BLaER1 treated with 17β-estradiol and CSF1 and Interleukin-3, amounts not matched to agents 10 nM and 100 nM (cell line): Measurements from ENCODE around the gene PNCK.

Experiments used
- H3K27ac ChIP-seq, 11 experiments: shearing (Covaris generic); formaldehyde crosslinking; 2 replicates each; pipeline ENCODE4 v1.8.1; 2022
- H3K27me3 ChIP-seq, 11 experiments: shearing (Covaris generic); formaldehyde crosslinking; 2 replicates each; pipeline ENCODE4 v1.8.1; 2022
- H3K36me3 ChIP-seq, 11 experiments: shearing (Covaris generic); formaldehyde crosslinking; 2 replicates each; pipeline ENCODE4 v1.8.1; 2022
- H3K4me1 ChIP-seq, 10 experiments: shearing (Covaris generic); formaldehyde crosslinking; 2 replicates each; pipeline ENCODE4 v1.8.1; 2022
- H3K4me2 ChIP-seq, 11 experiments: shearing (Covaris generic); formaldehyde crosslinking; 2 replicates each; pipeline ENCODE4 v1.8.1; 2022
- H3K4me3 ChIP-seq, 10 experiments: shearing (Covaris generic); formaldehyde crosslinking; 2 replicates each; pipeline ENCODE4 v1.8.1; 2022
- H3K9ac ChIP-seq, 11 experiments: shearing (Covaris generic); formaldehyde crosslinking; 2 replicates each; pipeline ENCODE4 v1.8.1; 2022
- H3K9me3 ChIP-seq, 11 experiments: shearing (Covaris generic); formaldehyde crosslinking; replicated peaks in 1 of 11; 2 replicates each; pipeline ENCODE4 v1.8.1; 2022
- H4K20me1 ChIP-seq, 11 experiments: shearing (Covaris generic); formaldehyde crosslinking; 2 replicates each; pipeline ENCODE4 v1.8.1; 2022
- Cebpa-rat ChIP-seq, 11 experiments: shearing (Covaris generic); IDR thresholded peaks; 2 replicates each; pipeline ENCODE4 v1.8.1; 2022

PNCK gene

GRCh38 chrX:153631346-153631745 lies 42.3 kb downstream of the PNCK start:
- Histone ChIP-seq H3K36me3 (no peaks in the 10 kb centered on the region), H3K4me3 (no peak overlapping the region), H3K9me3 (peaks cover 13 to 32% (median 24%) of the 10 kb centered on the region in 11 experiments), H3K9ac (no peak overlapping the region), H4K20me1 (peaks cover 0 to 31% (median under 1%) of the 10 kb centered on the region in 11 experiments; a peak in 6 of 22 replicates), H3K27me3 (peaks cover 74 to 99% (median 96%) of the 10 kb centered on the region in 11 experiments), H3K27ac (no peak overlapping the region), H3K4me2 (no peak overlapping the region), H3K4me1 (peaks cover 0 to 32% (median 24%) of the 10 kb centered on the region in 10 experiments; a peak in 16 of 20 replicates)
- TF ChIP-seq Cebpa-rat (IDR thresholded peaks at IDR 0.05): no peak

GRCh38 chrX:153628665-153629064 lies 44.9 kb downstream of the PNCK start:
- Histone ChIP-seq H3K9ac (no peak overlapping the region), H3K27me3 (peaks cover 69 to 99% (median 93%) of the 10 kb centered on the region in 11 experiments), H3K36me3 (no peaks in the 10 kb centered on the region), H3K27ac (no peak overlapping the region), H3K4me1 (peaks cover 0 to 28% (median 17%) of the 10 kb centered on the region in 10 experiments; a peak in 15 of 20 replicates), H3K4me2 (peak overlapping the region in 5 of 11 experiments; percentile 43 to 53 (median 51); a peak in 8 of 22 replicates), H3K9me3 (peaks cover 13 to 32% (median 24%) of the 10 kb centered on the region in 11 experiments), H3K4me3 (no peak overlapping the region), H4K20me1 (peaks cover 0 to 17% (median 0%) of the 10 kb centered on the region in 11 experiments; a peak in 6 of 22 replicates)
- TF ChIP-seq Cebpa-rat (IDR thresholded peaks at IDR 0.05): no peak

GRCh38 chrX:153628129-153628528 lies 45.5 kb downstream of the PNCK start:
- peaks cover 67 to 99% (median 94%) of the 10 kb centered on the region in 11 experiments for H3K27me3 ChIP-seq

GRCh38 chrX:153627675-153628111 lies 45.9 kb downstream of the PNCK start:
- H3K4me1 ChIP-seq: peaks cover 0 to 37% (median 25%) of the 10 kb centered on the region in 10 experiments; a peak in 16 of 20 replicates
- H3K27me3 ChIP-seq: peaks cover 67 to 99% (median 94%) of the 10 kb centered on the region in 11 experiments

More at GRCh38 chrX:153628129-153628528, 45.5 kb downstream of the PNCK start:
- Histone ChIP-seq H3K27ac (no peak overlapping the region), H4K20me1 (peaks cover 0 to 14% (median 0%) of the 10 kb centered on the region in 11 experiments; a peak in 6 of 22 replicates), H3K4me3 (no peak overlapping the region), H3K9me3 (peaks cover 13 to 32% (median 24%) of the 10 kb centered on the region in 11 experiments), H3K36me3 (no peaks in the 10 kb centered on the region), H3K4me2 (peak overlapping the region in 9 of 11 experiments; percentile 12 to 53 (median 45); a peak in 15 of 22 replicates), H3K9ac (no peak overlapping the region), H3K4me1 (peaks cover 0 to 33% (median 22%) of the 10 kb centered on the region in 10 experiments; a peak in 16 of 20 replicates)
- TF ChIP-seq Cebpa-rat (IDR thresholded peaks at IDR 0.05): no peak

GRCh38 chrX:153626863-153627674 lies 46.5 kb downstream of the PNCK start:
- TF ChIP-seq Cebpa-rat (IDR thresholded peaks at IDR 0.05): no peak
- Histone ChIP-seq H3K9ac (no peak overlapping the region), H3K27me3 (peaks cover 67 to 99% (median 94%) of the 10 kb centered on the region in 11 experiments), H3K27ac (peak overlapping the region in 1 of 11 experiments; percentile 11; a peak in 1 of 22 replicates), H3K4me3 (no peak overlapping the region), H3K4me2 (peak overlapping the region in 9 of 11 experiments; percentile 12 to 53 (median 45); a peak in 15 of 22 replicates), H3K9me3 (peaks cover 13 to 26% (median 20%) of the 10 kb centered on the region in 11 experiments), H4K20me1 (peaks cover 0 to 14% (median 0%) of the 10 kb centered on the region in 11 experiments; a peak in 6 of 22 replicates), H3K36me3 (no peaks in the 10 kb centered on the region), H3K4me1 (peaks cover 0 to 39% (median 25%) of the 10 kb centered on the region in 10 experiments; a peak in 16 of 20 replicates)

More at GRCh38 chrX:153627675-153628111, 45.9 kb downstream of the PNCK start:
- no peak for TF ChIP-seq Cebpa-rat (IDR thresholded peaks at IDR 0.05)
- Histone ChIP-seq H3K27ac (peak overlapping the region in 1 of 11 experiments; percentile 11; a peak in 1 of 22 replicates), H3K36me3 (no peaks in the 10 kb centered on the region), H4K20me1 (peaks cover 0 to 14% (median 0%) of the 10 kb centered on the region in 11 experiments; a peak in 6 of 22 replicates), H3K4me2 (peak overlapping the region in 10 of 11 experiments; percentile 12 to 53 (median 44); a peak in 15 of 22 replicates), H3K9me3 (peaks cover 13 to 31% (median 24%) of the 10 kb centered on the region in 11 experiments), H3K4me3 (no peak overlapping the region), H3K9ac (no peak overlapping the region)

- H3K4me1 ChIP-seq: peaks cover 0 to 39% (median 25%) of the 10 kb centered on the region in 10 experiments; a peak in 16 of 20 replicates
- H3K4me2 ChIP-seq: no peak overlapping the region
- TF ChIP-seq Cebpa-rat (IDR thresholded peaks at IDR 0.05): no peak
- H3K4me3 ChIP-seq: no peak overlapping the region
- peaks cover 0 to 14% (median 0%) of the 10 kb centered on the region in 11 experiments; a peak in 6 of 22 replicates for H4K20me1 ChIP-seq
- H3K9me3 ChIP-seq: peaks cover 6 to 18% (median 10%) of the 10 kb centered on the region in 11 experiments
- no peak overlapping the region for H3K9ac ChIP-seq
- peaks cover 60 to 99% (median 92%) of the 10 kb centered on the region in 11 experiments for H3K27me3 ChIP-seq
- no peak overlapping the region for H3K27ac ChIP-seq
- no peaks in the 10 kb centered on the region for H3K36me3 ChIP-seq
These were observed 47.5 kb downstream of the PNCK start for GRCh38 chrX:153626025-153626633.

- Histone ChIP-seq H3K4me2 (no peak overlapping the region), H3K27ac (no peak overlapping the region), H3K4me1 (peaks cover 0 to 39% (median 25%) of the 10 kb centered on the region in 10 experiments; a peak in 16 of 20 replicates), H3K9ac (no peak overlapping the region), H3K4me3 (no peak overlapping the region), H3K36me3 (no peaks in the 10 kb centered on the region), H4K20me1 (peaks cover 0 to 14% (median 0%) of the 10 kb centered on the region in 11 experiments; a peak in 6 of 22 replicates), H3K9me3 (peaks cover 0 to 11% (median 4%) of the 10 kb centered on the region in 11 experiments; a peak in 14 of 22 replicates), H3K27me3 (peaks cover 54 to 93% (median 85%) of the 10 kb centered on the region in 11 experiments)
- TF ChIP-seq Cebpa-rat (IDR thresholded peaks at IDR 0.05): no peak
These were observed 48.2 kb downstream of the PNCK start for GRCh38 chrX:153625271-153626024.
